H9 (cell line): ENCODE measurements around the gene EHF. TPM values are rescaled to one million over a fixed set of nuclear protein-coding genes. Genes with fewer than 3 reads are reported as not detected.

Experiments
- DNase-seq: peaks from one replicate; pipeline ENCODE4 v3.0.0-alpha.2; 2017
- H2AFZ ChIP-seq: one replicate; pipeline ENCODE4 v1.6.1; 2013; ENCODE audit warnings: mild to moderate bottlenecking, low read length, control low read depth, moderate library complexity
- H2AK5ac ChIP-seq: 2 replicates; pipeline ENCODE4 v1.6.1; 2013; ENCODE audit warnings: low read length, control low read depth, mixed read lengths; ENCODE audit not compliant: insufficient read length
- H2BK120ac ChIP-seq: one replicate; pipeline ENCODE4 v1.6.1; 2013; ENCODE audit warnings: low read depth, mild to moderate bottlenecking, low read length, control low read depth, inconsistent platforms; ENCODE audit not compliant: poor library complexity, severe bottlenecking
- H2BK12ac ChIP-seq: 2 replicates; pipeline ENCODE4 v1.6.1; 2013; ENCODE audit warnings: low read length, control low read depth, mixed read lengths, low read depth; ENCODE audit not compliant: insufficient read length
- H2BK15ac ChIP-seq: 2 replicates; pipeline ENCODE4 v1.6.1; 2013; ENCODE audit warnings: low read depth, low read length, control low read depth
- H2BK20ac ChIP-seq: one replicate; pipeline ENCODE4 v1.6.1; 2013; ENCODE audit warnings: low read depth, mild to moderate bottlenecking, low read length, control low read depth, inconsistent platforms; ENCODE audit not compliant: poor library complexity, severe bottlenecking
- H2BK5ac ChIP-seq: 2 replicates; pipeline ENCODE4 v1.6.1; 2013; ENCODE audit warnings: low read length, control low read depth, mixed read lengths; ENCODE audit not compliant: insufficient read length
- H3K14ac ChIP-seq: 2 replicates; pipeline ENCODE4 v1.6.1; 2013; ENCODE audit warnings: low read length, control low read depth; ENCODE audit not compliant: insufficient read depth
- H3K18ac ChIP-seq: 2 replicates; pipeline ENCODE4 v1.6.1; 2013; ENCODE audit warnings: low read depth, mild to moderate bottlenecking, mixed read lengths, low read length, control low read depth; ENCODE audit not compliant: insufficient read length
- H3K23ac ChIP-seq: 2 replicates; pipeline ENCODE4 v1.6.1; 2013; ENCODE audit warnings: low read length, control low read depth, mixed read lengths, low read depth; ENCODE audit not compliant: insufficient read length
- H3K23me2 ChIP-seq: 2 replicates; pipeline ENCODE4 v1.6.1; 2013; ENCODE audit warnings: low read depth, mild to moderate bottlenecking, mixed read lengths, low read length, control low read depth; ENCODE audit not compliant: insufficient read length, poor library complexity, severe bottlenecking
- H3K27ac ChIP-seq: 2 replicates; pipeline ENCODE4 v1.5.1; 2013; ENCODE audit warnings: low read length, control low read depth, mixed read lengths, low read depth; ENCODE audit not compliant: insufficient read length
- H3K27me3 ChIP-seq: 2 replicates; pipeline ENCODE4 v1.6.1; 2013; ENCODE audit warnings: low read length, control low read depth, inconsistent platforms; ENCODE audit not compliant: insufficient read depth
- H3K4ac ChIP-seq: 2 replicates; pipeline ENCODE4 v1.6.1; 2013; ENCODE audit warnings: low read depth, mild to moderate bottlenecking, control low read depth, inconsistent platforms, low read length, moderate library complexity
- H3K4me1 ChIP-seq: 2 replicates; pipeline ENCODE4 v1.6.1; 2013; ENCODE audit warnings: low read length, control low read depth, inconsistent platforms; ENCODE audit not compliant: insufficient read depth
- H3K4me2 ChIP-seq: 2 replicates; pipeline ENCODE4 v1.6.1; 2013; ENCODE audit warnings: low read length, control low read depth, mixed read lengths; ENCODE audit not compliant: insufficient read length, insufficient read depth
- H3K56ac ChIP-seq: 2 replicates; pipeline ENCODE4 v1.6.1; 2013; ENCODE audit warnings: low read depth, mild to moderate bottlenecking, mixed read lengths, low read length, control low read depth; ENCODE audit not compliant: insufficient read length
- H3K79me1 ChIP-seq: 2 replicates; pipeline ENCODE4 v1.6.1; 2013; ENCODE audit warnings: low read depth, mild to moderate bottlenecking, moderate library complexity, low read length, control low read depth, inconsistent platforms; ENCODE audit not compliant: insufficient read depth, poor library complexity, severe bottlenecking
- H3K79me2 ChIP-seq: 2 replicates; pipeline ENCODE4 v1.6.1; 2013; ENCODE audit warnings: low read length, control low read depth, inconsistent platforms; ENCODE audit not compliant: insufficient read depth
- H3K9ac ChIP-seq: 2 replicates; pipeline ENCODE4 v1.6.1; 2013; ENCODE audit warnings: low read length, control low read depth, mixed read lengths; ENCODE audit not compliant: insufficient read length; ENCODE audit errors: extremely low read depth
- H3K9me3 ChIP-seq: one replicate; pipeline ENCODE4 v1.6.1; 2013; ENCODE audit warnings: low read depth, low read length, inconsistent platforms; ENCODE audit not compliant: control insufficient read depth
- H3T11ph ChIP-seq: one replicate; pipeline ENCODE4 v1.6.1; 2013; ENCODE audit warnings: mild to moderate bottlenecking, low read length, control low read depth, inconsistent platforms
- H4K20me1 ChIP-seq: one replicate; pipeline ENCODE4 v1.6.1; 2013; ENCODE audit not compliant: control insufficient read depth, insufficient read length, insufficient read depth
- H4K5ac ChIP-seq: 2 replicates; pipeline ENCODE4 v1.6.1; 2013; ENCODE audit warnings: low read depth, mild to moderate bottlenecking, mixed read lengths, low read length, control low read depth; ENCODE audit not compliant: insufficient read length
- H4K8ac ChIP-seq: replicated peaks from 2 replicates; pipeline ENCODE4 v1.6.1; 2013; ENCODE audit warnings: low read length, control low read depth, mixed read lengths, low read depth; ENCODE audit not compliant: insufficient read length
- H4K91ac ChIP-seq: 2 replicates; pipeline ENCODE4 v1.6.1; 2013; ENCODE audit warnings: low read depth, mild to moderate bottlenecking, moderate library complexity, mixed read lengths, low read length, control low read depth; ENCODE audit not compliant: insufficient read length
- H3K27ac Mint-ChIP-seq, 3 experiments: 2 replicates in 2 of 3; 3 replicates in 1 of 3; pipeline ENCODE4 v1.8.0; 2020 to 2021; ENCODE audit warnings: mixed read lengths in 3 of 3, mild to moderate bottlenecking in 1 of 3, moderate library complexity in 1 of 3
- H3K27me3 Mint-ChIP-seq: 2 replicates; pipeline ENCODE4 v1.8.0; 2021; ENCODE audit warnings: low read depth, mild to moderate bottlenecking, moderate library complexity, mixed read lengths
- H3K36me3 Mint-ChIP-seq, 3 experiments: 2 replicates in 2 of 3; 3 replicates in 1 of 3; pipeline ENCODE4 v1.8.0; 2020 to 2021; ENCODE audit warnings: low read depth in 3 of 3, mixed read lengths in 3 of 3; ENCODE audit not compliant: insufficient read depth in 1 of 3
- H3K4me1 Mint-ChIP-seq, 2 experiments: 2 replicates each; pipeline ENCODE4 v1.8.0; 2020; ENCODE audit warnings: mixed read lengths in 2 of 2
- H3K4me3 Mint-ChIP-seq, 2 experiments: 2 replicates in 1 of 2; 3 replicates in 1 of 2; pipeline ENCODE4 v1.8.0; 2020 to 2021; ENCODE audit warnings: mild to moderate bottlenecking in 2 of 2, mixed read lengths in 2 of 2, moderate library complexity in 1 of 2
- H3K9me3 Mint-ChIP-seq, 2 experiments: 2 replicates in 1 of 2; 3 replicates in 1 of 2; pipeline ENCODE4 v1.8.0; 2020; ENCODE audit warnings: mild to moderate bottlenecking in 2 of 2, mixed read lengths in 2 of 2, moderate library complexity in 1 of 2
- WGBS: extraction: QIAGEN DNeasy Blood & Tissue Kit; methylation state at CpG from one replicate; pipeline ENCODE4 v1.1.7; 2013; ENCODE audit warnings: missing lambda C conversion rate, low lambda C conversion rate, mixed read lengths; ENCODE audit not compliant: insufficient read length; ENCODE audit errors: extremely low coverage; 5-methylcytosine and 5-hydroxymethylcytosine counted together
- total RNA-seq: library from RNA; stranded (reverse); gene quantifications from 2 replicates; pipeline ENCODE4 v1.2.1, GENCODE V29; 2021
- TF ChIP-seq, protein P1 (sequence below): fragments of 200-600 bp; sonication (generic); conservative IDR thresholded peaks from 3 replicates; pipeline ENCODE4 v1.8.0; 2021; ENCODE audit warnings: antibody characterized with exemption, mild to moderate bottlenecking

EHF gene
- total RNA-seq, 1 experiment from 2014 or later: not detected

DNA sequence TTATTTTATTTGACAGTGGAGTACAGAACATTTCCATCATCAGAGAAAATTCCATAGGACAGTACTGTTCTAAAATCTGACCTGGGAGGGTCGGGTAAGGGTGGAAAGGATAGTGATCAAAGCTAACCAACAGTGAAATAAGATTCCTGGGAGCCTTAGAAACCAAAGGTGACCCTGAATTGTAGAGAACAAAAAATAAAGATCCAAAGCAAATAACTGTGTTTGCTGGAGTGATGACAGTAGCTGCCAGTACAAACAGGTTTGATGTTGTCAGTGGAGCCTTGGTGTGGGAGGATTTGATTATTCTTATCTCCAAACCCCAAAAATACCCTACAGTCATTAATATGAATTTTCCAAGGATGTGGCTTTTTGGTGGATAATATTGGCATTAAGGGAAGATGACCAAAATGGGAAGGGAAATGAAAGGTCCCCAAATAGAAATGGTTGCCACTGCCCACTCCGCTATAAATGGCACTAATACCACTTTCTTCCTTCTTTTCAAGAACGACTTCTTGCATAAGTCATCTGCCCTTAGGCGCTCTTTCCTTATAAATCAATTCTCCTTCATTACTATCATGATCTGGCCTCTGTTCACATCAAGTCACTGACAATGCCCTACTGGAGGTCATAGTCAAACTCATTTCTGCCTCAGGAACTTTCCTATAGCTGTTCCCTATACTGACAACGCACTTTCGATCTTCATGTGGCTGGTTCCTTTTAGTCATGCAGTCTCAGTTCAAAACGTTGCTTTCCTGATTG, 44.4 kb downstream of the EHF start:
- Histone ChIP-seq H2BK5ac (no peak overlapping the region), H4K91ac (no peak overlapping the region), H3K23ac (no peak overlapping the region), H3K23me2 (no peaks in the 10 kb centered on the region), H2AFZ (no peak overlapping the region), H3K79me1 (no peaks in the 10 kb centered on the region), H2AK5ac (no peak overlapping the region), H3K27ac (no peak overlapping the region), H3K9me3 (no peaks in the 10 kb centered on the region), H3K79me2 (no peaks in the 10 kb centered on the region), H3K4me2 (no peak overlapping the region), H3K4ac (no peak overlapping the region), H3K4me1 (no peaks in the 10 kb centered on the region), H3K18ac (no peak overlapping the region), H3K14ac (no peak overlapping the region), H2BK15ac (no peak overlapping the region), H3K56ac (no peak overlapping the region), H3K27me3 (no peaks in the 10 kb centered on the region), H3T11ph (no peak overlapping the region), H3K9ac (no peak overlapping the region), H2BK20ac (no peak overlapping the region), H4K20me1 (no peaks in the 10 kb centered on the region), H4K5ac (no peak overlapping the region), H4K8ac (no peak overlapping the region), H2BK120ac (no peak overlapping the region), H2BK12ac (no peak overlapping the region)
- peaks cover 3% of the 10 kb centered on the region; the same call in 1 of the 2 replicates for H3K27me3 Mint-ChIP-seq
- H3K36me3 Mint-ChIP-seq: no peaks in the 10 kb centered on the region
- no peak overlapping the region for H3K27ac Mint-ChIP-seq
- TF ChIP-seq, protein P1, sequence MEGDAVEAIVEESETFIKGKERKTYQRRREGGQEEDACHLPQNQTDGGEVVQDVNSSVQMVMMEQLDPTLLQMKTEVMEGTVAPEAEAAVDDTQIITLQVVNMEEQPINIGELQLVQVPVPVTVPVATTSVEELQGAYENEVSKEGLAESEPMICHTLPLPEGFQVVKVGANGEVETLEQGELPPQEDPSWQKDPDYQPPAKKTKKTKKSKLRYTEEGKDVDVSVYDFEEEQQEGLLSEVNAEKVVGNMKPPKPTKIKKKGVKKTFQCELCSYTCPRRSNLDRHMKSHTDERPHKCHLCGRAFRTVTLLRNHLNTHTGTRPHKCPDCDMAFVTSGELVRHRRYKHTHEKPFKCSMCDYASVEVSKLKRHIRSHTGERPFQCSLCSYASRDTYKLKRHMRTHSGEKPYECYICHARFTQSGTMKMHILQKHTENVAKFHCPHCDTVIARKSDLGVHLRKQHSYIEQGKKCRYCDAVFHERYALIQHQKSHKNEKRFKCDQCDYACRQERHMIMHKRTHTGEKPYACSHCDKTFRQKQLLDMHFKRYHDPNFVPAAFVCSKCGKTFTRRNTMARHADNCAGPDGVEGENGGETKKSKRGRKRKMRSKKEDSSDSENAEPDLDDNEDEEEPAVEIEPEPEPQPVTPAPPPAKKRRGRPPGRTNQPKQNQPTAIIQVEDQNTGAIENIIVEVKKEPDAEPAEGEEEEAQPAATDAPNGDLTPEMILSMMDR: no peak
- no peak overlapping the region for H3K4me3 Mint-ChIP-seq
- no peak for DNase-seq
- H3K4me1 Mint-ChIP-seq: peaks cover 6% of the 10 kb centered on the region in 2 experiments
- no peaks in the 10 kb centered on the region for H3K9me3 Mint-ChIP-seq
- WGBS: no CpG with 5 or more reads among the region's 7 CpGs
